IMR-90 (cell line): ENCODE data around the gene HSF2BP. TPM values are rescaled to one million over a fixed set of nuclear protein-coding genes. Genes with fewer than 3 reads are reported as not detected.

Source experiments
- ATAC-seq: fragments of 200-7000 bp; cut with Tn5 transposase; 2 replicates; pipeline ENCODE4 v1.9.1; 2020; ENCODE audit warnings: low read depth, mild to moderate bottlenecking, moderate library complexity
- BruUV-seq: library from RNA; stranded (reverse); fragments of 400-500 nt; replicated peaks from 2 replicates; lab custom pipeline; 2021; lab: Mats Ljungman, UMichigan
- CTCF ChIA-PET: fragments of 300-600 bp; formaldehyde crosslinking; extraction: SDS; loops from one replicate; lab custom pipeline; 2021; ENCODE audit warnings: antibody characterized with exemption; lab: Yijun Ruan, JAX
- POLR2A ChIA-PET: fragments of 300-600 bp; sonication (Branson Sonifier 250); formaldehyde crosslinking; loops from one replicate; lab custom pipeline; 2022; ENCODE audit warnings: antibody characterized with exemption; ENCODE audit not compliant: unreplicated experiment; lab: Charles Lee
- DNase-seq: peaks from one replicate; pipeline ENCODE4 v3.0.0; 2013
- H2AFZ ChIP-seq: replicated peaks from 2 replicates; pipeline ENCODE3; 2013; ENCODE audit warnings: low read length, mild to moderate bottlenecking; ENCODE audit not compliant: poor library complexity
- H2AK5ac ChIP-seq: 2 replicates; pipeline ENCODE4 v1.6.1; 2013; ENCODE audit warnings: low read depth, low read length, inconsistent platforms
- H2AK9ac ChIP-seq: replicated peaks from 2 replicates; pipeline ENCODE3; 2013; ENCODE audit warnings: mild to moderate bottlenecking, low read depth, low read length, moderate library complexity; ENCODE audit not compliant: poor library complexity
- H2BK120ac ChIP-seq: 2 replicates; pipeline ENCODE4 v1.6.1; 2013; ENCODE audit warnings: low read depth, low read length, inconsistent platforms
- H2BK15ac ChIP-seq: 3 replicates; pipeline ENCODE4 v1.6.1; 2013; ENCODE audit warnings: low read depth, low read length, inconsistent platforms
- H2BK20ac ChIP-seq: 2 replicates; pipeline ENCODE4 v1.6.1; 2013; ENCODE audit warnings: low read depth, mild to moderate bottlenecking, inconsistent platforms, low read length, moderate library complexity
- H2BK5ac ChIP-seq: 2 replicates; pipeline ENCODE4 v1.6.1; 2013; ENCODE audit warnings: mild to moderate bottlenecking, low read depth, low read length, inconsistent platforms; ENCODE audit not compliant: poor library complexity, severe bottlenecking
- H3K14ac ChIP-seq: replicated peaks from 2 replicates; pipeline ENCODE4 v1.6.1; 2013; ENCODE audit warnings: low read depth, low read length, inconsistent platforms
- H3K18ac ChIP-seq: 2 replicates; pipeline ENCODE4 v1.6.1; 2013; ENCODE audit warnings: low read depth, low read length, control low read depth
- H3K23ac ChIP-seq: 2 replicates; pipeline ENCODE4 v1.6.1; 2013; ENCODE audit warnings: low read depth, low read length, inconsistent platforms
- H3K27ac ChIP-seq: 2 replicates; pipeline ENCODE4 v1.5.1; 2013; ENCODE audit warnings: mild to moderate bottlenecking, control low read depth, low read length; ENCODE audit not compliant: insufficient read depth
- H3K27me3 ChIP-seq: 2 replicates; pipeline ENCODE4 v1.6.1; 2013; ENCODE audit warnings: low read length; ENCODE audit not compliant: control insufficient read depth, insufficient read depth
- H3K36me3 ChIP-seq: 2 replicates; pipeline ENCODE4 v1.6.1; 2013; ENCODE audit warnings: low read length, mixed read lengths; ENCODE audit not compliant: control insufficient read depth, insufficient read depth
- H3K4ac ChIP-seq: 2 replicates; pipeline ENCODE4 v1.6.1; 2013; ENCODE audit warnings: low read depth, low read length, inconsistent platforms
- H3K4me1 ChIP-seq: 2 replicates; pipeline ENCODE4 v1.6.1; 2013; ENCODE audit warnings: low read length, mixed read lengths; ENCODE audit not compliant: control insufficient read depth, insufficient read depth
- H3K4me2 ChIP-seq: 2 replicates; pipeline ENCODE4 v1.6.1; 2013; ENCODE audit warnings: low read depth, mild to moderate bottlenecking, control low read depth, low read length, moderate library complexity
- H3K4me3 ChIP-seq: 2 replicates; pipeline ENCODE4 v1.5.1; 2013; ENCODE audit warnings: low read depth, mild to moderate bottlenecking, control low read depth, low read length, moderate library complexity; ENCODE audit not compliant: insufficient read depth
- H3K56ac ChIP-seq: 2 replicates; pipeline ENCODE4 v1.6.1; 2013; ENCODE audit warnings: low read length, inconsistent platforms; ENCODE audit not compliant: insufficient read depth; ENCODE audit errors: extremely low read depth
- H3K79me1 ChIP-seq, 2 experiments: 2 replicates each; pipeline ENCODE4 v1.6.1; 2013; ENCODE audit warnings: low read length in 2 of 2, inconsistent platforms in 1 of 2, low read depth in 1 of 2
- H3K9ac ChIP-seq: 2 replicates; pipeline ENCODE4 v1.6.1; 2013; ENCODE audit warnings: low read depth, low read length, control low read depth
- H3K9me1 ChIP-seq: 2 replicates; pipeline ENCODE4 v1.6.1; 2013; ENCODE audit warnings: low read length, inconsistent platforms; ENCODE audit not compliant: insufficient read depth
- H3K9me3 ChIP-seq: 2 replicates; pipeline ENCODE4 v1.6.1; 2013; ENCODE audit warnings: low read length; ENCODE audit not compliant: control insufficient read depth, insufficient read depth
- H4K20me1 ChIP-seq: 2 replicates; pipeline ENCODE4 v1.6.1; 2013; ENCODE audit warnings: low read length, inconsistent platforms; ENCODE audit not compliant: insufficient read depth
- H4K5ac ChIP-seq: 2 replicates; pipeline ENCODE4 v1.6.1; 2013; ENCODE audit warnings: mild to moderate bottlenecking, low read depth, low read length, control low read depth
- H4K8ac ChIP-seq, 2 experiments: 2 replicates each; pipeline ENCODE4 v1.6.1; 2013; ENCODE audit warnings: low read depth in 2 of 2, low read length in 2 of 2, control low read depth in 1 of 2, inconsistent platforms in 1 of 2
- H4K91ac ChIP-seq: 2 replicates; pipeline ENCODE4 v1.6.1; 2013; ENCODE audit warnings: low read depth, low read length, inconsistent platforms; ENCODE audit not compliant: insufficient read depth
- BHLHE40 ChIP-seq: fragments of 150-350 bp; IDR thresholded peaks from 2 replicates; pipeline ENCODE4 v1.6.1; 2016; ENCODE audit warnings: mild to moderate bottlenecking, low read depth, low read length
- ELK1 ChIP-seq: fragments of 150-350 bp; IDR thresholded peaks from 2 replicates; pipeline ENCODE4 v1.6.1; 2016; ENCODE audit warnings: low read depth, mild to moderate bottlenecking, low read length, moderate library complexity, borderline replicate concordance
- FOS ChIP-seq: fragments of 150-350 bp; IDR thresholded peaks from 2 replicates; pipeline ENCODE4 v1.6.1; 2016; ENCODE audit warnings: low read depth, low read length
- MAFK ChIP-seq: IDR thresholded peaks from 2 replicates; pipeline ENCODE4 v1.6.1; 2012; ENCODE audit warnings: low read depth, low read length, improper control_type of control experiment
- SMC3 ChIP-seq: fragments of 150-350 bp; IDR thresholded peaks from 2 replicates; pipeline ENCODE4 v1.6.1; 2016; ENCODE audit warnings: low read depth, mild to moderate bottlenecking, antibody characterized with exemption, low read length, moderate library complexity
- WGBS, 2 experiments: methylation state at CpG; one replicate each; pipeline versions ENCODE4 v1.1.5 to v1.1.7; 2013; ENCODE audit warnings: missing lambda C conversion rate in 2 of 2; ENCODE audit not compliant: insufficient read length in 1 of 2; ENCODE audit errors: extremely low coverage in 2 of 2; 5-methylcytosine and 5-hydroxymethylcytosine counted together
- dilution Hi-C: fragments of 300-500 bp; cut with HindIII; formaldehyde crosslinking; loops from one replicate; pipeline ENCODE4 v1.14.3; 2018; ENCODE audit warnings: low sequenced_read_pairs; ENCODE audit not compliant: unreplicated experiment
- in situ Hi-C: fragments of 300-500 bp; cut with MboI; formaldehyde crosslinking; loops from 3 replicates; pipeline ENCODE4 v1.14.3; 2019; ENCODE audit warnings: low sequenced_read_pairs, inconsistent platforms, mixed read lengths
- intact Hi-C: fragments of 100-400 bp; cut with micrococcal nuclease; formaldehyde crosslinking; loops from 2 replicates; pipeline ENCODE4 v1.10.0; 2022
- polyA plus RNA-seq, 3 experiments: library from polyadenylated mRNA; depleted of rRNA; stranded (reverse); fragments of >200 nt; gene quantifications; 2 replicates each; pipeline ENCODE4 v1.2.3, GENCODE V29; 2012; ENCODE audit warnings: low replicate concordance in 1 of 3
- total RNA-seq: library from RNA; depleted of rRNA; stranded (reverse); fragments of >200 nt; gene quantifications from 2 replicates; pipeline ENCODE4 v1.2.3, GENCODE V29; 2012
- TF ChIP-seq, protein P1 (sequence below): conservative IDR thresholded peaks from 2 replicates; pipeline ENCODE4 v1.5.1; 2012; ENCODE audit warnings: mild to moderate bottlenecking, low read depth, low read length, improper control_type of control experiment

The HSF2BP gene
- total and polyA plus RNA-seq, 2 of the 4 experiments (the other 2 are of a cell fraction) = 0.87 to 0.90 TPM

DNA sequence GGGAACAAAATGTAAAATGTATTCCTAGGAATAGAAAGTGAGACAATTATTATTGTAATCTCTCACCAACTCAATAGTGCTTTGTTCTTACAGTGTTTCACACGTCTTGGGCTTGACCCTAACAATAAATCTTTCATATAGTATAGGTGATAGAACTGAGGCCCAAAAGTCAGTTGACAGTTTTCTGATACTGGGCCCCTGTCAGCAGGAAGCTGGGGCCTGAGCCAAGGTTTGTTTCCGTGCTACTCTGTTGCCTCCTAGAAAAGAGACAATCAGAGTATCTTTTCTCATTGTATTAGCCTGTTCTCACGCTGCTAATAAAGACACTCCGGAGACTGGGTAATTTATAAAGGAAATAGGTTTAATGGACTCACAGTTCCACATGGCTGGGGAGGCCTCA is 5.1 kb upstream of the HSF2BP start:
- no peak overlapping the region for H3K27ac ChIP-seq
- CTCF ChIA-PET = no interaction called here
- H3K36me3 ChIP-seq = peaks cover 12% of the 10 kb centered on the region
- dilution Hi-C loops (no loop called here), intact Hi-C loops (loop anchor here (10.0 kb wide), 1 partner anchor 60 kb away; no protein-coding TSS in a partner anchor), in situ Hi-C loops (no loop called here)
- BruUV-seq = no TSS peak
- no peak overlapping the region for H3K14ac ChIP-seq
- peaks cover 15% of the 10 kb centered on the region for H3K9me1 ChIP-seq
- H4K5ac ChIP-seq = no peak overlapping the region
- H2BK5ac ChIP-seq = no peak overlapping the region
- H4K8ac ChIP-seq = no peak overlapping the region
- no peak overlapping the region for H3K4me2 ChIP-seq
- H3K4me1 ChIP-seq = 0 out of 2 replicates have a peak, but pooled peaks cover 2% of the 10 kb centered on the region
- H2BK15ac ChIP-seq = no peak overlapping the region
- H2AFZ ChIP-seq = no peak overlapping the region
- H2AK9ac ChIP-seq = no peak overlapping the region
- no peak overlapping the region for H3K23ac ChIP-seq
- H3K27me3 ChIP-seq = no peaks in the 10 kb centered on the region
- POLR2A ChIA-PET = no interaction called here
- no CpG with 5 or more reads among the region's 4 CpGs for WGBS, 2 experiments
- no peak overlapping the region for H3K56ac ChIP-seq
- DNase-seq = no peak
- H3K9me3 ChIP-seq = no peaks in the 10 kb centered on the region
- peaks cover 48 to 70% of the 10 kb centered on the region in 2 experiments for H3K79me1 ChIP-seq
- no peak overlapping the region for H3K18ac ChIP-seq
- peaks cover 31% of the 10 kb centered on the region for H4K20me1 ChIP-seq
- H3K9ac ChIP-seq = no peak overlapping the region
- H3K4me3 ChIP-seq = no peak overlapping the region
- no peak for ATAC-seq
- TF ChIP-seq MAFK (no peak), FOS (no peak), SMC3 (no peak), BHLHE40 (no peak), ELK1 (no peak)
- TF ChIP-seq, protein P1, sequence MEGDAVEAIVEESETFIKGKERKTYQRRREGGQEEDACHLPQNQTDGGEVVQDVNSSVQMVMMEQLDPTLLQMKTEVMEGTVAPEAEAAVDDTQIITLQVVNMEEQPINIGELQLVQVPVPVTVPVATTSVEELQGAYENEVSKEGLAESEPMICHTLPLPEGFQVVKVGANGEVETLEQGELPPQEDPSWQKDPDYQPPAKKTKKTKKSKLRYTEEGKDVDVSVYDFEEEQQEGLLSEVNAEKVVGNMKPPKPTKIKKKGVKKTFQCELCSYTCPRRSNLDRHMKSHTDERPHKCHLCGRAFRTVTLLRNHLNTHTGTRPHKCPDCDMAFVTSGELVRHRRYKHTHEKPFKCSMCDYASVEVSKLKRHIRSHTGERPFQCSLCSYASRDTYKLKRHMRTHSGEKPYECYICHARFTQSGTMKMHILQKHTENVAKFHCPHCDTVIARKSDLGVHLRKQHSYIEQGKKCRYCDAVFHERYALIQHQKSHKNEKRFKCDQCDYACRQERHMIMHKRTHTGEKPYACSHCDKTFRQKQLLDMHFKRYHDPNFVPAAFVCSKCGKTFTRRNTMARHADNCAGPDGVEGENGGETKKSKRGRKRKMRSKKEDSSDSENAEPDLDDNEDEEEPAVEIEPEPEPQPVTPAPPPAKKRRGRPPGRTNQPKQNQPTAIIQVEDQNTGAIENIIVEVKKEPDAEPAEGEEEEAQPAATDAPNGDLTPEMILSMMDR = no peak
- H4K91ac ChIP-seq = no peak overlapping the region
- H2BK20ac ChIP-seq = no peak overlapping the region
- no peak overlapping the region for H2BK120ac ChIP-seq
- H3K4ac ChIP-seq = no peak overlapping the region
- H2AK5ac ChIP-seq = no peak overlapping the region
